ENCODE data around the gene TCF4.

DNA sequence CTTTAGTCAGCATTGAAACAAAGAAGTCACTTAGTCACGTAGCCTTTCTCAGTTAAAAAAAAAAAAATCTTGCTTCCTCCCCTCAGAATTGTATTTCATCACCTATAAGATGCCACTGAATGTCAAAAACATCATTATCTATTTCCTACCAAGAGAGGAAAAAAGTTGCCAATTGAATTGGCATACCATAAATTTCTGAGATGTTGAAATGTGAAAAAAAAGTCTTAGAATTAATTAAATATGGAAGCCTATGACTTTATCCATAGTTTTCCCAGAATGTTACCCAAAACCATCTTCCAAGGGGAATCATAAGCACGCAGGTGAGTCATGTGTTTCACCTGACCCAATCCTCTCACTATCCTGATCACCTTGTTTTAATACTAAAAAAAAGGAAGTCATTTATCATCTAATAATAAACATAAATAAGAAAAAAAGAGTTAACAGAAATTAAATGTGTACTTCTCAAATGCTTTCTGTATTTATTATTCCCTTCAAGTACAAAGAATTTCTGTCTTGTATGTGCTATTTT, 205.7 kb downstream of the TCF4 start:
- TF ChIP-seq EZH2phosphoT487 (IDR thresholded peaks at IDR 0.05; ENCODE audit: low read length), result no peak
- TF ChIP-seq, protein P1, sequence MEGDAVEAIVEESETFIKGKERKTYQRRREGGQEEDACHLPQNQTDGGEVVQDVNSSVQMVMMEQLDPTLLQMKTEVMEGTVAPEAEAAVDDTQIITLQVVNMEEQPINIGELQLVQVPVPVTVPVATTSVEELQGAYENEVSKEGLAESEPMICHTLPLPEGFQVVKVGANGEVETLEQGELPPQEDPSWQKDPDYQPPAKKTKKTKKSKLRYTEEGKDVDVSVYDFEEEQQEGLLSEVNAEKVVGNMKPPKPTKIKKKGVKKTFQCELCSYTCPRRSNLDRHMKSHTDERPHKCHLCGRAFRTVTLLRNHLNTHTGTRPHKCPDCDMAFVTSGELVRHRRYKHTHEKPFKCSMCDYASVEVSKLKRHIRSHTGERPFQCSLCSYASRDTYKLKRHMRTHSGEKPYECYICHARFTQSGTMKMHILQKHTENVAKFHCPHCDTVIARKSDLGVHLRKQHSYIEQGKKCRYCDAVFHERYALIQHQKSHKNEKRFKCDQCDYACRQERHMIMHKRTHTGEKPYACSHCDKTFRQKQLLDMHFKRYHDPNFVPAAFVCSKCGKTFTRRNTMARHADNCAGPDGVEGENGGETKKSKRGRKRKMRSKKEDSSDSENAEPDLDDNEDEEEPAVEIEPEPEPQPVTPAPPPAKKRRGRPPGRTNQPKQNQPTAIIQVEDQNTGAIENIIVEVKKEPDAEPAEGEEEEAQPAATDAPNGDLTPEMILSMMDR (IDR thresholded peaks at IDR 0.05; ENCODE audit: low read length), result no peak
